Bronchial epithelial cell (primary cell): Measurements from ENCODE around the gene FRMPD3. TPM values are rescaled to one million over a fixed set of nuclear protein-coding genes. Genes with fewer than 3 reads are reported as not detected.
A peak's percentile ranks its signal among the peaks of the same experiment; 100 is the strongest.

Experiments used
- DNase-seq: peaks from one replicate; pipeline ENCODE4 v3.0.0-alpha.2; 2010; ENCODE audit warnings: low read depth
- FAIRE-seq: peaks from 2 replicates; lab custom pipeline; 2011; peaks lifted over from hg19 to GRCh38; lab: Jason Lieb, UNC
- H3K27me3 ChIP-seq: 2 replicates; pipeline ENCODE4 v1.5.1; 2011; ENCODE audit warnings: low read length; ENCODE audit not compliant: control insufficient read depth, insufficient read depth
- H3K36me3 ChIP-seq: 2 replicates; pipeline ENCODE4 v1.5.1; 2011; ENCODE audit warnings: low read length; ENCODE audit not compliant: control insufficient read depth, insufficient read depth
- H3K4me3 ChIP-seq: 2 replicates; pipeline ENCODE4 v1.5.1; 2011; ENCODE audit warnings: mild to moderate bottlenecking, low read depth, low read length, control low read depth
- CTCF ChIP-seq: IDR thresholded peaks from 2 replicates; pipeline ENCODE4 v1.5.1; 2011; ENCODE audit warnings: mild to moderate bottlenecking, moderate library complexity, low read length, control low read depth, inconsistent platforms; ENCODE audit not compliant: insufficient read depth, severe bottlenecking
- total RNA-seq: library from RNA; depleted of rRNA; stranded (reverse); fragments of >200 nt; gene quantifications from 2 replicates; pipeline ENCODE4 v1.2.1, GENCODE V29; 2014

The FRMPD3 gene
- total RNA-seq, 1 donor from 2014 or later, result not detected

DNA sequence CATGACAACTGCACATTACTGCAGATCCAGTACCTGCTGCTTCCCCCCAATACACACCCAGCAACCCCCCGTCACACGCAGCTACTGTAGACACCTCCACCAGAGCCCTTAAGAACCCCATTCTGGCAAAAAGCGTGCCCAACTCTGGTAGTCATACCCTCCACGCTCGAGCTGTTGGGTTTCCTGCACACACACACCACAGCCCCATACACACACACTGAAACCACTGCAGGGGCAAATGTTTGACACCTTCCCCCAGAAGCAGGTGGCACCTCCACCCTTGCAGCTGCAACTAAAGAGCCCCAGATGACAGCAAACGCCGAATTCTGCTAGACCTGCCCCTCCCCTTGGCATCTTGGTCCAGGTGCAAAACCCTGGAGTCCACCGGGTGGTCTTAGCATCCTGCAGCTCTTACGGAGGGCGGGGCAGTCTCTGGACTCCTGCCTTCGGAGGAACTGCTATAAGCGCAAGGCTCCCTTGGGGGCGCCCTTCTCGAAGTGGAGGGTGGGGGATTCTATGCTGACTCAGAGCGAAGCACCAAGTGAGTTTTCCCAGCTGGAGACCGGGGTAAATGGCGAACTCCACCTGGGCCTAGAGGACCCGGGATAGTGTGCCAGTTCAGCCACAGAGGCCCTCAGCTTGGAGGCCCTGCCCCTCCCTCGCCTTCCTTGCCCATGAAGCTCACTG, 1.5 kb downstream of the FRMPD3 start:
- FAIRE-seq, result no peak
- Histone ChIP-seq H3K27me3 (peaks cover 13% of the 10 kb centered on the region), H3K4me3 (no peak overlapping the region), H3K36me3 (no peaks in the 10 kb centered on the region)
- DNase-seq, result no peak
- TF ChIP-seq CTCF, result no peak

GRCh38 chrX:107451731-107452130, 2.3 kb downstream of the FRMPD3 start:
- H3K4me3 ChIP-seq, result no peak overlapping the region
- no peak for FAIRE-seq
- no peak for TF ChIP-seq CTCF
- peaks cover 11% of the 10 kb centered on the region for H3K27me3 ChIP-seq
- H3K36me3 ChIP-seq, result no peaks in the 10 kb centered on the region
- no peak for DNase-seq

DNA sequence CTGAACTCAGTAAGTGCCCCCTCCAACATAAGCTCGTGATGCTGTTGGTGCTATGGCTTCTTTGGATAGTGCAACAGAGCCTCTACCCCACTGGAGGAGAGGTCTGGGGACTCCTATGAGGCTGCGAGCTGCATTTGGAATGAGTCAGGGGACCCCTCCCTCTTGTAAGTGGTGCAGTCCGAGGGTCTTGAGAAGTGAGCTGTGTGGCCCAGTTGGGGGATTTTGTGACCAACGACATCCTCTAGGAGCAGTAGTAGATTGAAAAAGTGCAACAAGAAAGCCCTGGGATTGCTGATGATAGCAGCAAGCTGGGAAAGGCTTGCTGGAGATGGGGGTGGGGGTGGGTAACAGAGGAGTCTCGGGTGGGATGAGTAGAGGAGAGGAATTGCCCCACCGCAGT, 3.1 kb downstream of the FRMPD3 start:
- TF ChIP-seq CTCF, result no peak
- H3K4me3 ChIP-seq, result no peak overlapping the region
- FAIRE-seq (no peak), DNase-seq (no peak)
- no peaks in the 10 kb centered on the region for H3K36me3 ChIP-seq
- peaks cover 11% of the 10 kb centered on the region for H3K27me3 ChIP-seq

DNA sequence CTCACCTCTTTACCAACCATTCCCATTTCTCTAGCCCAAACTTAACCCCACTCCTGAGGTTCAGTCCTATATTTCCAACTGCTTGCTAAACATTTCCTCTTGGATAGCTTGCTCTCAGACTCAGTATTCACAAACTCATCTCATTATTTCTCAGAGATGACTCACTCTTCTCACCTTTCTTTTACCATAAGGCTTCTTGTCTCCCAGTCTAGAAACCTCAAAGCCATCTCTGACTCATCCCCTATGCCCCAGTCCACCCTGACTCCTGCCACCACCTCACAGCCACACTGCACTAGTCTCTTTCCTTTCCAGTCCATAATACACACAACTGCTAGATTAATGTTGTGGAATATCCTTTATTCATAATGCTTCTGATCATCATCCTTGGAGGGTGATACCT, 4.8 kb downstream of the FRMPD3 start:
- no peak for TF ChIP-seq CTCF
- no peak overlapping the region for H3K4me3 ChIP-seq
- peak; percentile 85 for DNase-seq
- H3K36me3 ChIP-seq, result no peaks in the 10 kb centered on the region
- peaks cover 11% of the 10 kb centered on the region for H3K27me3 ChIP-seq
- FAIRE-seq, result no peak

DNA sequence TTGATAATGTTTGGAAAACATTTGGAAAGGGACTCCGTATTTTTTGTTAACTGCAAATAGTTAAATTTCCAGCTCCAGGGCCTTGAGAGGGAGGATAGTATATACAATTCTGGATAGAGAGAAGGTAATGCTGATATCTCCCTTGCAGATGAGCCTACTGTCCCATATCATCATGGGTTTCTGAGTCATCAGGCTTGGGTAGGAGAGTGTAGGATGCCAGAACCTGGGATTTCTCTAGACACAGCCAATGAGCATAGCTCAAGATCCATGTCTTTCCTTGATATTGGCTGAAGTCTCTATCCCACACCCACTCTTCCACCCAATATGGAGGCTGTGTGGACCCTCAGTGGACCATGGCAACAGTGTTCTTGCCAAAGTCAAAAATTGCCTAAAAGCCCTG, 7.8 kb downstream of the FRMPD3 start:
- no peak for TF ChIP-seq CTCF
- H3K27me3 ChIP-seq, result peaks cover 6% of the 10 kb centered on the region
- no peaks in the 10 kb centered on the region for H3K36me3 ChIP-seq
- FAIRE-seq (no peak), DNase-seq (no peak)
- no peak overlapping the region for H3K4me3 ChIP-seq
